ENCODE results near the gene APBA2.

- TF ChIP-seq CTCF (IDR thresholded peaks at IDR 0.05; ENCODE audit: low read depth, low read length) (no peak), EZH2phosphoT487 (IDR thresholded peaks at IDR 0.05; ENCODE audit: low read depth) (no peak)
These were observed 158.7 kb downstream of the APBA2 start for GRCh38 chr15:29044503-29044901.
